ENCODE results near the gene ECSCR. TPM values are rescaled to one million over a fixed set of nuclear protein-coding genes. Genes with fewer than 3 reads are reported as not detected.

The ECSCR gene
- total RNA-seq, 4 donors from 2014 or later = 2.2 to 4.8 (median 3.6) TPM; not detected in 1

GRCh38 chr5:139403787-139404483 lies 58.6 kb downstream of the ECSCR start, which contains the start of gene SPATA24:
Gene SPATA24, minus strand, starts transcription at chr5:139404089. Its CDS starts 29 bp downstream, at chr5:139404060.
- Histone ChIP-seq H3K36me3 (no peaks in the 10 kb centered on the region), H3K4me1 (peaks cover 5 to 16% (median 12%) of the 10 kb centered on the region in 4 donors), H3K9me3 (no peaks in the 10 kb centered on the region), H3K27ac (peak within 1 kb of the TSS; percentile 86 to 93 (median 90)), H3K4me3 (peak within 1 kb of the TSS; percentile 15 to 60 (median 44)), H3K27me3 (no peaks in the 10 kb centered on the region)
- in situ Hi-C loops (cut with MboI; ENCODE audit: low pct_ligation_motif_present in 1 of 4, low pct_unique_long_range_greater_than_20kb in 1 of 4, low sequenced_read_pairs in 3 of 4) = no loop called here
- 0 to 1% methylated on average over 7 to 24 of the region's 41 CpGs for WGBS, 2 donors (ENCODE audit: low coverage in 1 of 2)
- intact Hi-C loops (cut with DNase I; ENCODE audit: low total_unique reads) = no loop called here
- TF ChIP-seq POLR2AphosphoS5 (IDR thresholded peaks at IDR 0.05) = peak; percentile 51 to 63 (median 56)
- no peak for TF ChIP-seq CTCF (IDR thresholded peaks at IDR 0.05)
- peak; percentile 50 for TF ChIP-seq POLR2A (IDR thresholded peaks at IDR 0.05)
- DNase-seq = peak; percentile 98

DNA sequence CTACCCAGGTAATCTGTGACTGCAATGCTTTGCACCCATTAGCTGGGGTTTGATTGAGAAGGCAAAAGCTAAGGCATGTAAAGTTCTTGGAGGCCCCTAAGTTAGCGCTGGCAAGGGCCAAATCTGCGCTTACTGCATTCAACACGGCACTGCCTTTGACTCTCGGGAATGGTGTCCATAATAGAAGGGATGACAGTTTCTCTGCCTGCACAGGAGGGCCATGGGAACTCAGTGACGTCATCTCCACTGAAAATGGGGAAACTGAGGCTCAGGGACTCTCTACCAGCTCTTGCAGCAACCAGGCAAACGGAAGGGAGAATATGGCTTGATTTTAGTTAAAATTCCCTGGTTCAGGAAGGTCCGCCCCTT lies 59.1 kb downstream of the ECSCR start:
- H3K27me3 ChIP-seq = no peaks in the 10 kb centered on the region
- peak overlapping the region; percentile 86 to 93 (median 90) for H3K27ac ChIP-seq
- no peaks in the 10 kb centered on the region for H3K36me3 ChIP-seq
- intact Hi-C loops (cut with DNase I; ENCODE audit: low total_unique reads) = no loop called here
- DNase-seq = no peak
- WGBS, 2 donors (ENCODE audit: low coverage in 1 of 2) = 16% methylated on average over 7 of the region's 7 CpGs; no CpG with 5 or more reads in 1 of the 2 donors
- H3K4me3 ChIP-seq = peak overlapping the region; percentile 15 to 60 (median 44)
- H3K4me1 ChIP-seq = peaks cover 5 to 16% (median 12%) of the 10 kb centered on the region in 4 donors
- in situ Hi-C loops (cut with MboI; ENCODE audit: low pct_ligation_motif_present in 1 of 4, low pct_unique_long_range_greater_than_20kb in 1 of 4, low sequenced_read_pairs in 3 of 4) = no loop called here
- H3K9me3 ChIP-seq = no peaks in the 10 kb centered on the region
- TF ChIP-seq POLR2A (IDR thresholded peaks at IDR 0.05) (no peak), POLR2AphosphoS5 (IDR thresholded peaks at IDR 0.05) (no peak), CTCF (IDR thresholded peaks at IDR 0.05) (no peak), EP300 (IDR thresholded peaks at IDR 0.05; ENCODE audit: low read depth) (no peak)

DNA sequence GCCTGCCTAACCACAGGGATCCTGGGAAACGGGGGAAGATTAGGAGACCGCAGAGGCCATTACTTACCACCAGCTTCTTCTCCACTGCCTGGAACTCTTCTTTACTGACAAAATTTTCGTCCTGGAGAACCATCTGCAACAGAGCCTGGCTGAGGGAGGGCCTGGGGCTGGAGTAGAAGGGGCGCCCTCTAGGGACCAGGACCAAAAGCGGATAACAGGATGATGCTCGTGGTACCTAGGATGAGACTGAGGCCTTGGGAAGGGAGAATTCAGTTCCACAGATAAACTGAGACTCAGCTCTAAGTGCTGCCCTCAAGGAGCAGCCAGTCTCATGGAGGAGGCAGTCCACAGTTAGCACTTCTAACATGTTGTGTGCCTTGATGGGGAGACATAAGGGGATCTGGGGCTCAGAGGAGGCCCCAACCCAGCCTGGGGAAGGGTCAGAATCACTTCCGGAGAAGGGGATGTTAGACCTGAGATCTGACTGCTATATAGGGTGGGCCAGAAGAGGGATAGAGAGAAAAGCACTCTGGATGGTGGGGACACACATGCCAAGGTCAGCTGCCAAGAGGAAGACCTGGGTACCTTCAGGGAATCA lies 59.9 kb downstream of the ECSCR start:
- whole genome bisulfite sequencing, 2 donors (ENCODE audit: low coverage in 1 of 2) = 64% methylated on average over 7 of the region's 7 CpGs; no CpG with 5 or more reads in 1 of the 2 donors
- Histone ChIP-seq H3K9me3 (no peaks in the 10 kb centered on the region), H3K36me3 (no peaks in the 10 kb centered on the region), H3K27ac (peak overlapping the region in 2 of 4 donors; percentile 86 to 93), H3K27me3 (no peaks in the 10 kb centered on the region), H3K4me1 (peaks cover 5 to 16% (median 12%) of the 10 kb centered on the region in 4 donors), H3K4me3 (no peak overlapping the region)
- in situ Hi-C loops (cut with MboI; ENCODE audit: low pct_ligation_motif_present in 1 of 4, low pct_unique_long_range_greater_than_20kb in 1 of 4, low sequenced_read_pairs in 3 of 4) (no loop called here), intact Hi-C loops (cut with DNase I; ENCODE audit: low total_unique reads) (no loop called here)
- peak; percentile 23 to 39 (median 29) for TF ChIP-seq CTCF (IDR thresholded peaks at IDR 0.05)
- no peak for TF ChIP-seq EP300 (IDR thresholded peaks at IDR 0.05; ENCODE audit: low read depth)
- no peak for TF ChIP-seq POLR2A (IDR thresholded peaks at IDR 0.05)
- DNase-seq = peak; percentile 42

- Histone ChIP-seq H3K27ac (no peak overlapping the region), H3K9me3 (no peaks in the 10 kb centered on the region), H3K4me1 (peaks cover 5 to 16% (median 12%) of the 10 kb centered on the region in 4 donors), H3K27me3 (no peaks in the 10 kb centered on the region), H3K36me3 (no peaks in the 10 kb centered on the region), H3K4me3 (no peak overlapping the region)
- intact Hi-C loops (cut with DNase I; ENCODE audit: low total_unique reads) (no loop called here), in situ Hi-C loops (cut with MboI; ENCODE audit: low pct_ligation_motif_present in 1 of 4, low pct_unique_long_range_greater_than_20kb in 1 of 4, low sequenced_read_pairs in 3 of 4) (no loop called here)
- 89 to 100% methylated on average over 2 to 10 of the region's 10 CpGs for WGBS, 2 donors (ENCODE audit: low coverage in 1 of 2)
- no peak for DNase-seq
- TF ChIP-seq POLR2AphosphoS5 (IDR thresholded peaks at IDR 0.05) = no peak
- no peak for TF ChIP-seq EP300 (IDR thresholded peaks at IDR 0.05; ENCODE audit: low read depth)
- TF ChIP-seq POLR2A (IDR thresholded peaks at IDR 0.05) = no peak
- TF ChIP-seq CTCF (IDR thresholded peaks at IDR 0.05) = no peak
These were observed 61.0 kb downstream of the ECSCR start for GRCh38 chr5:139401546-139401945.

Data from transverse colon (tissue), 4 donors.